DND-41 (cell line): ENCODE measurements around the gene CACNA1D.

Source experiments
- EZH2 ChIP-seq: IDR thresholded peaks from 3 replicates; pipeline ENCODE4 v1.6.1; 2012; ENCODE audit warnings: borderline replicate concordance, low read depth, mild to moderate bottlenecking, moderate library complexity, low read length, inconsistent platforms; ENCODE audit not compliant: severe bottlenecking
- TF ChIP-seq, protein P1 (sequence below): IDR thresholded peaks from 2 replicates; pipeline ENCODE4 v1.5.1; 2012; ENCODE audit warnings: borderline replicate concordance, low read length, moderate library complexity, mild to moderate bottlenecking; ENCODE audit not compliant: poor library complexity, severe bottlenecking; ENCODE audit errors: extremely low read depth

DNA sequence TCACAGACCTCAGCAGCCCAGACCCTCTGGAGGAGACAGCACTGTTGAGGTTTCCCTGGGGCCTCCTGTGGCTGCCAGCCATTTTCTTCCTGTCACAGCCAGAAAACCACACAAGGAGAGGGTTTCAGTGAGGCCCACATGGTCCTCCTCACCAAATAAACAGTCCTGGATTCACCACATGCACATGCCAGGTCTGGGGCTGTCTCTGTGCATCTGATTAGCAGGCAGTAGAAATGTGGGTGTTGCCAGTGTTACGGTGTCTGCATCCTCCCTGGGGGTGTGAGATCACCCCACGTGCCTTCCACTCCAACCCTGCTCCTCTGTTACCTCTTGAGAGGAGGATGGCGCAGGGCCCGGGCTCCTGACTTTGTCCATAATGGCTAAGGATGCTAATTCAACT lies 211.4 kb downstream of the CACNA1D start:
- TF ChIP-seq, protein P1, sequence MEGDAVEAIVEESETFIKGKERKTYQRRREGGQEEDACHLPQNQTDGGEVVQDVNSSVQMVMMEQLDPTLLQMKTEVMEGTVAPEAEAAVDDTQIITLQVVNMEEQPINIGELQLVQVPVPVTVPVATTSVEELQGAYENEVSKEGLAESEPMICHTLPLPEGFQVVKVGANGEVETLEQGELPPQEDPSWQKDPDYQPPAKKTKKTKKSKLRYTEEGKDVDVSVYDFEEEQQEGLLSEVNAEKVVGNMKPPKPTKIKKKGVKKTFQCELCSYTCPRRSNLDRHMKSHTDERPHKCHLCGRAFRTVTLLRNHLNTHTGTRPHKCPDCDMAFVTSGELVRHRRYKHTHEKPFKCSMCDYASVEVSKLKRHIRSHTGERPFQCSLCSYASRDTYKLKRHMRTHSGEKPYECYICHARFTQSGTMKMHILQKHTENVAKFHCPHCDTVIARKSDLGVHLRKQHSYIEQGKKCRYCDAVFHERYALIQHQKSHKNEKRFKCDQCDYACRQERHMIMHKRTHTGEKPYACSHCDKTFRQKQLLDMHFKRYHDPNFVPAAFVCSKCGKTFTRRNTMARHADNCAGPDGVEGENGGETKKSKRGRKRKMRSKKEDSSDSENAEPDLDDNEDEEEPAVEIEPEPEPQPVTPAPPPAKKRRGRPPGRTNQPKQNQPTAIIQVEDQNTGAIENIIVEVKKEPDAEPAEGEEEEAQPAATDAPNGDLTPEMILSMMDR = no peak
- no peak for TF ChIP-seq EZH2
